MM.1S (cell line): ENCODE measurements around the gene KCNT1.

Experiments used
- EZH2 ChIP-seq: fragments of 300-600 bp; sonication (generic); optimal IDR thresholded peaks from 2 replicates; pipeline ENCODE3; 2017; ENCODE audit warnings: low read depth, mild to moderate bottlenecking, antibody characterized with exemption, low read length, mixed read lengths
- EZH2phosphoT487 ChIP-seq: fragments of 300-600 bp; sonication (generic); IDR thresholded peaks from 2 replicates; pipeline ENCODE4 v1.6.1; 2018; ENCODE audit warnings: antibody characterized with exemption, low read length
- TF ChIP-seq, protein P1 (sequence below): fragments of 300-600 bp; sonication (generic); IDR thresholded peaks from 2 replicates; pipeline ENCODE4 v1.5.1; 2016; ENCODE audit warnings: antibody characterized with exemption, low read length, mixed read lengths

DNA sequence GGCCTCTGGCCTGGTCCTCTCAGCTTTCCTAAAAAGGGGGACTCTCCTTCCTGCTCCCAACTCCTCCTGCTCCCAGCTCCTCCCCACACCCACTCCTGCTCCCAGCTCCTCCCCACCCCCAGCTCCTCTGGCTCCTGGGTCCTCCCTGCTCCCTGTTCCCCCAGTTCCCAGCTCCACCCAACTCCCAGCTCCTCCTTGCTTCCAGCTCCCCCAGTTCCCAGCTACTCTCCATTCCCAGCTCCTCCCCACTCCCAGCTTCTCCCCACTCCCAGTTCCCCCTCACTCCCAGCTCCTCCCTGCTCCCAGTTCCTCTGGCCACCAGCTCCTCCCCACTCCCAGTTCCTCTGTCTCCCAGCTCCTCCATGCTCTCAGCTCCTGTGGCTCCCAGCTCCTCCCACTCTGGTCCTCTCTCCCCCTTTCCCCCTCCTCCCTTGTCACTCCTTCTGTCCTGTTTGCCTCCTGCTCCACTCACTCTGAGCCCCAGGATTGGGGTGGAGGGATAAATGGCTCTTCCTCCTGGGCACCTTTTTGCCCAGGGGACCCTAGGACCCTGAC is 75.7 kb downstream of the KCNT1 start:
- TF ChIP-seq, protein P1, sequence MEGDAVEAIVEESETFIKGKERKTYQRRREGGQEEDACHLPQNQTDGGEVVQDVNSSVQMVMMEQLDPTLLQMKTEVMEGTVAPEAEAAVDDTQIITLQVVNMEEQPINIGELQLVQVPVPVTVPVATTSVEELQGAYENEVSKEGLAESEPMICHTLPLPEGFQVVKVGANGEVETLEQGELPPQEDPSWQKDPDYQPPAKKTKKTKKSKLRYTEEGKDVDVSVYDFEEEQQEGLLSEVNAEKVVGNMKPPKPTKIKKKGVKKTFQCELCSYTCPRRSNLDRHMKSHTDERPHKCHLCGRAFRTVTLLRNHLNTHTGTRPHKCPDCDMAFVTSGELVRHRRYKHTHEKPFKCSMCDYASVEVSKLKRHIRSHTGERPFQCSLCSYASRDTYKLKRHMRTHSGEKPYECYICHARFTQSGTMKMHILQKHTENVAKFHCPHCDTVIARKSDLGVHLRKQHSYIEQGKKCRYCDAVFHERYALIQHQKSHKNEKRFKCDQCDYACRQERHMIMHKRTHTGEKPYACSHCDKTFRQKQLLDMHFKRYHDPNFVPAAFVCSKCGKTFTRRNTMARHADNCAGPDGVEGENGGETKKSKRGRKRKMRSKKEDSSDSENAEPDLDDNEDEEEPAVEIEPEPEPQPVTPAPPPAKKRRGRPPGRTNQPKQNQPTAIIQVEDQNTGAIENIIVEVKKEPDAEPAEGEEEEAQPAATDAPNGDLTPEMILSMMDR = no peak
- TF ChIP-seq EZH2 = no peak
- TF ChIP-seq EZH2phosphoT487 = no peak
